GM12872 (cell line): ENCODE measurements around the gene SH3RF1.

Experiments used
- CTCF ChIP-seq: IDR thresholded peaks from 3 replicates; pipeline ENCODE4 v1.5.1; 2011; ENCODE audit warnings: low read depth, mild to moderate bottlenecking, low read length, moderate library complexity; ENCODE audit not compliant: insufficient read depth

SH3RF1 gene

GRCh38 chr4:169283114-169283509, 12.4 kb upstream of the SH3RF1 start:
- TF ChIP-seq CTCF: no peak

GRCh38 chr4:169282429-169283113, 11.8 kb upstream of the SH3RF1 start:
- no peak for TF ChIP-seq CTCF

- no peak for TF ChIP-seq CTCF
Observed at GRCh38 chr4:169279108-169279507, 8.4 kb upstream of the SH3RF1 start.

GRCh38 chr4:169278624-169279023, 7.9 kb upstream of the SH3RF1 start:
- no peak for TF ChIP-seq CTCF

- TF ChIP-seq CTCF: no peak
Observed at GRCh38 chr4:169275180-169275579, 4.4 kb upstream of the SH3RF1 start.

GRCh38 chr4:169274033-169274432, 3.3 kb upstream of the SH3RF1 start:
- no peak for TF ChIP-seq CTCF

GRCh38 chr4:169272265-169272886, 1.6 kb upstream of the SH3RF1 start:
- no peak for TF ChIP-seq CTCF
